B cell (primary cell): ENCODE data around the gene MAP3K12. TPM values are rescaled to one million over a fixed set of nuclear protein-coding genes. Genes with fewer than 3 reads are reported as not detected.

Source experiments
- ATAC-seq: fragments of 200-7000 bp; cut with Tn5 transposase; one replicate; pipeline ENCODE4 v1.10.0; 2021; ENCODE audit warnings: low read depth, mild to moderate bottlenecking, moderate number of reproducible peaks, moderate library complexity
- CTCF ChIA-PET: fragments of 350-600 bp; sonication (Branson Sonifier 250); formaldehyde crosslinking; loops from one replicate; lab custom pipeline; 2021; ENCODE audit warnings: antibody characterized with exemption, inconsistent platforms; lab: Charles Lee
- POLR2A ChIA-PET: fragments of 350-600 bp; sonication (Branson Sonifier 250); formaldehyde crosslinking; loops from one replicate; lab custom pipeline; 2021; ENCODE audit warnings: antibody characterized with exemption; lab: Charles Lee
- DNase-seq: peaks from one replicate; pipeline ENCODE4 v3.0.0; 2013
- H2AFZ ChIP-seq: 2 replicates; pipeline ENCODE4 v1.6.1; 2012; ENCODE audit warnings: mild to moderate bottlenecking, low read depth, low read length; ENCODE audit not compliant: insufficient read depth, poor library complexity, severe bottlenecking
- H3K27ac ChIP-seq, 2 donors: 1 replicate in 1 of 2; 2 replicates in 1 of 2; pipeline ENCODE4 v1.5.1; 2012 to 2013; ENCODE audit warnings: low read length in 2 of 2, mild to moderate bottlenecking in 2 of 2, moderate library complexity in 1 of 2
- H3K27me3 ChIP-seq, 4 experiments: fragments of 200-600 bp in 1 of 4; sonication (generic) in 1 of 4; replicated peaks in 1 of 4; 1 replicate in 2 of 4; 2 replicates in 2 of 4; pipeline versions ENCODE4 v1.6.1 to v1.7.0; 2013 to 2016; ENCODE audit warnings: low read length in 3 of 4, mild to moderate bottlenecking in 2 of 4, mixed read lengths in 1 of 4, moderate library complexity in 1 of 4; ENCODE audit not compliant: insufficient read depth in 4 of 4, control insufficient read depth in 3 of 4; ENCODE audit errors: control extremely low read depth in 1 of 4
- H3K36me3 ChIP-seq, 2 experiments: replicated peaks in 1 of 2; 1 replicate in 1 of 2; 2 replicates in 1 of 2; pipeline versions ENCODE4 v1.6.1 to v1.7.1; 2013; ENCODE audit warnings: low read length in 1 of 2; ENCODE audit not compliant: insufficient read depth in 2 of 2, control insufficient read depth in 1 of 2; ENCODE audit errors: control extremely low read depth in 1 of 2, extremely low read depth in 1 of 2
- H3K4me1 ChIP-seq, 2 donors: fragments of 200-600 bp in 1 of 2; sonication (generic) in 1 of 2; 1 replicate in 1 of 2; 2 replicates in 1 of 2; pipeline versions ENCODE4 v1.5.1 to v1.6.1; 2013 to 2017; ENCODE audit warnings: low read length in 2 of 2; ENCODE audit not compliant: control insufficient read depth in 2 of 2, insufficient read depth in 2 of 2
- H3K4me2 ChIP-seq: replicated peaks from 2 replicates; pipeline ENCODE3; 2012; ENCODE audit warnings: mild to moderate bottlenecking, low read depth, low read length; ENCODE audit not compliant: poor library complexity, severe bottlenecking
- H3K4me3 ChIP-seq, 5 experiments: fragments of 200-600 bp in 1 of 5; sonication (generic) in 1 of 5; 1 replicate in 3 of 5; 2 replicates in 2 of 5; pipeline versions ENCODE4 v1.5.1 to v1.7.0; 2011 to 2016; ENCODE audit warnings: low read length in 4 of 5, mild to moderate bottlenecking in 4 of 5, low read depth in 2 of 5, control low read depth in 1 of 5, moderate library complexity in 1 of 5; ENCODE audit not compliant: insufficient read depth in 1 of 5; ENCODE audit errors: control extremely low read depth in 1 of 5, extremely low read depth in 1 of 5
- H3K79me2 ChIP-seq: fragments of 200-600 bp; sonication (generic); one replicate; pipeline ENCODE4 v1.6.0; 2016; ENCODE audit warnings: low read length; ENCODE audit not compliant: control insufficient read depth, insufficient read depth
- H3K9ac ChIP-seq: fragments of 200-600 bp; sonication (generic); 2 replicates; pipeline ENCODE4 v1.6.1; 2017; ENCODE audit warnings: mild to moderate bottlenecking, low read length, moderate library complexity
- H3K9me3 ChIP-seq, 3 donors: one replicate each; pipeline versions ENCODE4 v1.6.1 to v1.7.1; 2013; ENCODE audit warnings: low read length in 2 of 3; ENCODE audit not compliant: control insufficient read depth in 2 of 3, insufficient read depth in 1 of 3; ENCODE audit errors: control extremely low read depth in 1 of 3
- H4K20me1 ChIP-seq: 2 replicates; pipeline ENCODE4 v1.6.0; 2012; ENCODE audit warnings: mild to moderate bottlenecking, low read length; ENCODE audit not compliant: insufficient read depth, control insufficient read depth, poor library complexity, severe bottlenecking
- H3K27ac Mint-ChIP-seq: one replicate; pipeline ENCODE4 v1.8.0; 2021; ENCODE audit warnings: mixed read lengths
- H3K27me3 Mint-ChIP-seq: one replicate; pipeline ENCODE4 v1.8.0; 2021; ENCODE audit warnings: mixed read lengths
- H3K4me1 Mint-ChIP-seq: one replicate; pipeline ENCODE4 v1.8.0; 2021; ENCODE audit warnings: mixed read lengths
- H3K4me3 Mint-ChIP-seq: one replicate; pipeline ENCODE4 v1.8.0; 2021; ENCODE audit warnings: mixed read lengths
- H3K9me3 Mint-ChIP-seq: one replicate; pipeline ENCODE4 v1.8.0; 2022; ENCODE audit warnings: mixed read lengths; ENCODE audit not compliant: insufficient read depth
- CTCF ChIP-seq: fragments of 200-600 bp; IDR thresholded peaks from one replicate; pipeline ENCODE4 v1.8.0; 2022; ENCODE audit warnings: antibody characterized with exemption, mild to moderate bottlenecking
- EZH2 ChIP-seq: IDR thresholded peaks from 2 replicates; pipeline ENCODE4 v1.6.1; 2012; ENCODE audit warnings: borderline replicate concordance, low read depth, mild to moderate bottlenecking, moderate library complexity, low read length; ENCODE audit not compliant: insufficient read depth, poor library complexity, severe bottlenecking
- WGBS: methylation state at CpG from one replicate; pipeline ENCODE4 v1.1.5; 2013; ENCODE audit warnings: missing lambda C conversion rate; ENCODE audit not compliant: insufficient coverage; 5-methylcytosine and 5-hydroxymethylcytosine counted together
- intact Hi-C: fragments of 100-400 bp; cut with micrococcal nuclease; formaldehyde crosslinking; loops from one replicate; pipeline ENCODE4 v1.10.0; 2022
- polyA plus RNA-seq: library from polyadenylated mRNA; depleted of rRNA; stranded (reverse); fragments of >200 nt; gene quantifications from 2 replicates; pipeline ENCODE4 v1.2.3, GENCODE V29; 2012
- total RNA-seq, 2 donors: library from RNA; stranded (reverse); fragments of 120-200 nt in 1 of 2; gene quantifications; 1 replicate in 1 of 2; 2 replicates in 1 of 2; pipeline versions ENCODE4 v1.2.3 to v1.2.4, GENCODE V29; 2013 to 2022

MAP3K12 gene
- total and polyA plus RNA-seq, 2 donors (not counting 1 experiment from before 2014, with no cell fraction given): 15.0 to 17.0 TPM

DNA sequence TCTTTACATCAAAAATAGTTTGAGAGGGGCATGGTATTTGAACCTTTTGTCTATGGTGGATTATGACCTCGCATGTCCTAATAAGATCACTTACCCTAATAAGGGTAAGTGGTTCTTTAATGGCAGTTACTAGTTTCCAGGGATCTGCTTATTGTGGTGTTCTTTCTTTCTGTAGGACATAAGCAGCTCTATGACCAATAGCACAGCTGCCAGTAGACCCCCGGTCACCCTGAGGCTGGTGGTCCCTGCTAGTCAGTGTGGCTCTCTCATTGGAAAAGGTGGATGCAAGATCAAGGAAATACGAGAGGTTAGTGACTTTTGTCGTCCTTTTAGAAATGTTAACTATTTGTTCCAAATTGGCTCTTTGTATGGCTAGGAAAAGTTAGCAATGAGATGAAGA lies 40.2 kb downstream of the MAP3K12 start:
- intact Hi-C loops: no loop called here

More for the DNA sequence above, 40.2 kb downstream of the MAP3K12 start:
- Histone ChIP-seq H2AFZ (no peak overlapping the region), H3K4me1 (peaks cover 3% of the 10 kb centered on the region in 2 donors), H3K27ac (no peak overlapping the region), H3K9me3 (no peaks in the 10 kb centered on the region), H3K36me3 (peaks cover 16 to 97% of the 10 kb centered on the region in 2 experiments), H3K9ac (no peak overlapping the region), H3K79me2 (peaks cover 96% of the 10 kb centered on the region), H3K4me2 (no peak overlapping the region), H3K27me3 (no peaks in the 10 kb centered on the region), H4K20me1 (peaks cover 96% of the 10 kb centered on the region), H3K4me3 (no peak overlapping the region)
- H3K4me1 Mint-ChIP-seq: peaks cover 12% of the 10 kb centered on the region
- ChIA-PET POLR2A (interaction anchor here (0.7 kb wide), 1 partner anchor 33 kb away, joined by 3 read pairs; no protein-coding TSS in a partner anchor), CTCF (interaction anchor here (0.7 to 1.2 kb wide), 2 partner anchors 17 to 114 kb away, joined by 3 read pairs; no protein-coding TSS in a partner anchor)
- H3K27ac Mint-ChIP-seq: no peak overlapping the region
- no peak overlapping the region for H3K4me3 Mint-ChIP-seq
- DNase-seq: no peak
- no peak for ATAC-seq
- WGBS: 93% methylated on average over 3 of the region's 4 CpGs
- no peaks in the 10 kb centered on the region for H3K9me3 Mint-ChIP-seq
- TF ChIP-seq CTCF (no peak), EZH2 (no peak)
- no peaks in the 10 kb centered on the region for H3K27me3 Mint-ChIP-seq
